Spleen (tissue), 7 donors: ENCODE results near the gene PCDHB15.
"Not testable (repeated sequence)": the region's sequence is repeated elsewhere in the genome, so short reads cannot be mapped to it uniquely, and the experiment has no call there.

Source experiments
- CTCF ChIP-seq, 11 experiments: fragments of 200-600 bp in 7 of 11; fragments of 450-650 bp in 4 of 11; sonication (generic) in 4 of 11; IDR thresholded peaks in 8 of 11; conservative IDR thresholded peaks in 3 of 11; 1 replicate in 7 of 11; 2 replicates in 4 of 11; pipeline versions ENCODE4 v1.4.0 to v1.8.0; 2016 to 2021; ENCODE audit warnings: antibody characterized with exemption in 11 of 11, inconsistent platforms in 4 of 11, mild to moderate bottlenecking in 1 of 11
- POLR2A ChIP-seq, 3 donors: fragments of 450-650 bp; IDR thresholded peaks; one replicate each; pipeline ENCODE4 v1.5.1; 2017; ENCODE audit warnings: antibody characterized with exemption in 3 of 3, mild to moderate bottlenecking in 1 of 3
- donor health status: DM: no; HTN: no; CAD: no; lungs with moderate emphysema.
- donor health status: DM: no; HTN: no; CAD: no.
- donor health status: DM: no; HTN: no; CAD: no.

- not testable (repeated sequence) for TF ChIP-seq CTCF (IDR thresholded peaks at IDR 0.05 in 8 of 11, conservative IDR thresholded peaks at IDR 0.05 in 3 of 11); POLR2A (IDR thresholded peaks at IDR 0.05)
Measured at GRCh38 chr5:141201646-141202045, 43.5 kb upstream of the PCDHB15 start.
